Endothelial cell of umbilical vein (primary cell): Measurements from ENCODE around the gene ADSS1.

Source experiments
- CTCF ChIP-seq, 2 donors: IDR thresholded peaks; 1 replicate in 1 of 2; 2 replicates in 1 of 2; pipeline ENCODE4 v1.5.1; 2011; ENCODE audit warnings: low read length in 2 of 2, mild to moderate bottlenecking in 2 of 2, moderate library complexity in 2 of 2, control low read depth in 1 of 2, inconsistent platforms in 1 of 2, low read depth in 1 of 2; ENCODE audit not compliant: insufficient read depth in 1 of 2; ENCODE audit errors: extremely low read depth in 1 of 2
- FOS ChIP-seq: IDR thresholded peaks from 2 replicates; pipeline ENCODE4 v1.6.1; 2011; ENCODE audit warnings: mild to moderate bottlenecking, low read length, moderate library complexity, borderline replicate concordance; ENCODE audit not compliant: insufficient read depth

- TF ChIP-seq FOS (no peak), CTCF (IDR thresholded peaks at IDR 0.05; ENCODE audit: extremely low read depth in 1 of 2, insufficient read depth in 1 of 2, low read depth in 1 of 2, low read length in 2 of 2) (peak in 1 of 2 donors; percentile 1)
Measured at GRCh38 chr14:104776961-104777807, 53.2 kb downstream of the ADSS1 start.
